NCI-H1694 (cell line): ENCODE results near the gene CABCOCO1.
"Not testable (repeated sequence)": the region's sequence is repeated elsewhere in the genome, so short reads cannot be mapped to it uniquely, and the experiment has no call there.

ENCODE experiments used
- DNase-seq: peaks from one replicate; lab custom pipeline; 2025; lab: John Stamatoyannopoulos, UW

Gene CABCOCO1

DNA sequence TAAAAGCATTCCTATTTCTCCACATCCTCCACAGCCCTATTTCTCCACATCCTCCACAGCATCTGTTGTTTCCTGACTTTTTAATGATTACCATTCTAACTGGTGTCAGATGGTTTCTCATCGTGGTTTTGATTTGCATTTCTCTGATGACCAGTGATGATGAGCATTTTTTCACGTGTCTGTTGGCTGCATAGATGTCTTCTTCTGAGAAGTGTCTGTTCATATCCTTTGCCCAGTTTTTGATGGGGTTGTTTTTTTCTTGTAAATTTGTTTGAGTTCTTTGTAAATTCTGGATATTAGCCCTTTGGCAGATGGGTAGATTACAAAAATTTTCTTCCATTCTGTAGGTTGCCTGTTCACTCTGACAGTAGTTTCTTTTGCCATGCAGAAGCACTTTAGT, 49.4 kb downstream of the CABCOCO1 start:
- not testable (repeated sequence) for DNase-seq

DNA sequence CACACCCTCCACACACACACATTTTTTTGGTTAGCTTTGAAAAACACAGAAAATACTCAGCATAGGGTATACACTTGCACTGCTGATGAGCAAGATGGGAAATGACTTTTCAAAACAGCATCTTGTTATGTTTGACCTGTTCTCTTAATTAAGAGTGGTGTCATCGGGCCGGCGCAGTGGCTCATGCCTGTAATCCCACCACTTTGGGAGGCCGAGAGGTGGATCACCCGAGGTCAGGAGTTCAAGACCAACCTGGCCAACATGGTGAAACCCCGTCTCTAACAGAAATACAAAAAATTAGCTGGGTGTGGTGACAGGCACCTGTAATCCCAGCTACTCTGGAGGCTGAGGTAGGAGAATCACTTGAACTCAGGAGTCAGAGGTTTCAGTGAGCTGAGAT, 56.7 kb downstream of the CABCOCO1 start:
- not testable (repeated sequence) for DNase-seq

DNA sequence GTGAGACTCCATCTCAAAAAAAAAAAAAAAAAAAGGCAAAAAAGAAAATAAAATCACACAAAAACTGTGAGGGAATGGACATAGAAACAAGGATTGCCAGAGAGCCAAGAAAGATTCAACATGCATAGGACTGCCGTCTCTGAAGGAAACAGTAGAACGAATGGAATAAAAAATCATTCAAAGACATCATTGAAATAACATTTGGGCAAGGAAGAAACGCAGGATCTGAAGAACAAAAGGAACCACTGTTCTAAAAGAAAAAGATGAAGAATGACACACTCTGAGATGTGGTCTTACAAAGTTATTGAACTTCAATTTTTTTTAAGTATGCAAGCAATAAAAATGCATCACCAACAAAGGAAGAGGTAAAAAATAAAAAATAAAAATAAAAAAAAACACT, 57.2 kb downstream of the CABCOCO1 start:
- no peak for DNase-seq

DNA sequence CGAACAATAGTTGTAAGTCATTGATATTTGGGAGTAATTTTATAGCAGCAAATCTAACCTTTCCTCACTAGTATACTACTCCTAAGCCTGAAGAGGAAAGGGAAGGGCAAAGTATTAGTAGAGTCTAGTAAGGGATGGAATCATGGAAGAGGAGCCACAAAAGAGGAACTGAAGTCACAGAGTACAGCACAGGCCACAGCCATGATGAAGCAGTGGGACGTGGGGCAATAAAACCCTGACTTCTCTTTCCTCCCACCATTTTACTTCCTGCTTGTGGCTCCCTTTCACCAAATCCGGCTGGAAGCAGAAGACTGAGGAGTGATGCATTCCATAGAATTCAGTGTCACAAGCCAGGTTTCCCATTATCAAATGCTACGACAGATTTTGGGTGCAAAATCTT, 58.7 kb downstream of the CABCOCO1 start:
- DNase-seq: no peak

DNA sequence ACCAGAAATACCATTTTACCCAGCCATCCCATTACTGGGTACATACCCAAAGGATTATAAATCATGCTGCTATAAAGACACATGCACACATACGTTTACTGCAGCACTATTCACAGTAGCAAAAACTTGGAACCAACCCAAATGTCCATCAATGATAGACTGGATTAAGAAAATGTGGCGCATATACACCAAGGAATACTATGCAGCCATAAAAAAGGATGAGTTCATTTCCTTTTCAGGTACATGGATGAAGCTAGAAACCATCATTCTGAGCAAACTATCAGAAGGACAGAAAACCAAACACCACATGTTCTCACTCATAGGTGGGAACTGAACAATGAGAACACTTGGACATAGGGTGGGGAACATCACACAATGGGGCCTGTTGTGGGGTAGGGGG, 62.5 kb downstream of the CABCOCO1 start:
- not testable (repeated sequence) for DNase-seq

DNA sequence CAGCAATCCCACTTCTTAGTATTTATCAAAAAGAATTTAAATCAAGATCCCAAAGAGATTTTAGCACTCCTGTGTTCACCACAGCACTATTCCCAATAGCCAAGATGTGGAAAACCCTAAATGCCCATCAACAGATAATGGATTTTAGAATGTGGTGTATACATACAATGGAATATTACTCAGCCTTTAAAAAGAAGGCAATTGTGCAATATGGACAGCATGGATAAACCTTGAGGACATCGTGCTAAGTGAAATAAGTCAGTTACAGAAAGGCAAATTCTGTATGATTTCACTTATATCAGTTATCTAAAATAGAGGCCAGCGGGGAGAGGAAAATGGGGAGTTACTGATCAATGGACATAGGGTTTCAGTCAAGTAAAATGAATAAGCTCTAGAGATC, 66.9 kb downstream of the CABCOCO1 start:
- no peak for DNase-seq

DNA sequence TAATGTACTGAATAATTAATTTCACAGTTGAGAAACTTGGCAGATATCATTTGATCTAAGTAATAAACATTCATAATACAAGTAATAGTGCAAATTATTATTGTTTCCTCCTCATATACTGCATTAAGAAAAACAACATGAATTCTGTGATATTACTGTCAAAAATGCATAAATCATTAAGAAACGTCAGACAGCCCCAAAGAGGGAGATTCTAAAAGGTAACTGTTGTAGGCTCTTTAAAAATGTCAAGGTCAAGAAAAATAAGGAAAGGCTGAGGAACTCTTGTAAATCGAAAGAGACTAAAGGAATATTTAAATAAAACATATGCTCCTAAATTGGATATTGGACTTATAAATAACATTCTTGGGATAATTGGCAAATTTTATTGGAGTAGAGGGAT, 67.9 kb downstream of the CABCOCO1 start:
- no peak for DNase-seq

DNA sequence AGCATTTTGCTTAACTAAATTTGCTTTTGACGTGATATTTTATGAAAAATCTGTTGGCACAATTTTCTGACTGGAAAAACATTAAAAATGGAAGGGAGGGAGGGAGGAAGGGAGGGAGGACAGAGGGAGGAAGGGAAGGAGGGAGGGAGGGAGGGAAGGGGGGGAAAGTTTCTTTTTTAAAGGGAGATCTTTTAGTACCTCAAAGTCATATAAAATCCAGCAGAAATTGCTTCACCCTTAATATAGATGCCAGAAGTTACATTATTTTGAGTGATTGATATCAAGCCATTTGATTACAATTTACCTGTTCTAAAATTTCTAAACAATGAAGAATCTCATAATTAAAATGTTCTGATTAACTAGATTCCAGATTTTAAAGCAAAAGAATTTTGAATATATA, 68.9 kb downstream of the CABCOCO1 start:
- DNase-seq: no peak

DNA sequence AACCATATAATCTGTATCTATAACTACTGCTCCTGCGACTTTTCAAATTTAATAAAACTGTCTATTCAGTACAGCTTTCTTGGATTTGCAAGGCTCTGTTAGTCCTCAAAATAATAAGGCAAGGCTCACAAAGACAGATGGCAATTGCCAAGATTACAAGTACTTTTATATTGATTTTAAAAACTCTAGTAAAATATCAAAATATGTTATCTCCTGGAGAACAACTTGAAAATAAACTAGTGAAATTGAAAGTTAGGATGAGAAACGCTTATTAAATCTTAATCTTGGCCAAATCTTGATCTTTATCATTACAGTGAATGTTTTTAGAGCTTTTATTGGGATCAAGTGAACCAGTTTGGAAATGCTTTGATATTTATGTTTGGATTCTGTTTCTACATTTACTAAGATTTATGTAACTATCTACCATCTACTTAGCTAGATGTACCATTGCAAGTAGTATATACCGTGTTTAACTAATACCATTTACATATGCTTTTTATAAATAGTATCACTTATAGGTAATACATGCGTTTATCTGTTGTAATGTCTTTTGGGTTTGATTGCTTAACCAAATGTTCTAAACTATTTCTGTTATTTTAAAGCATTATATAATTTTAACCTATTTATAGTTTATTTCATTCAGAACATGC, 70.0 kb downstream of the CABCOCO1 start:
- DNase-seq: no peak

DNA sequence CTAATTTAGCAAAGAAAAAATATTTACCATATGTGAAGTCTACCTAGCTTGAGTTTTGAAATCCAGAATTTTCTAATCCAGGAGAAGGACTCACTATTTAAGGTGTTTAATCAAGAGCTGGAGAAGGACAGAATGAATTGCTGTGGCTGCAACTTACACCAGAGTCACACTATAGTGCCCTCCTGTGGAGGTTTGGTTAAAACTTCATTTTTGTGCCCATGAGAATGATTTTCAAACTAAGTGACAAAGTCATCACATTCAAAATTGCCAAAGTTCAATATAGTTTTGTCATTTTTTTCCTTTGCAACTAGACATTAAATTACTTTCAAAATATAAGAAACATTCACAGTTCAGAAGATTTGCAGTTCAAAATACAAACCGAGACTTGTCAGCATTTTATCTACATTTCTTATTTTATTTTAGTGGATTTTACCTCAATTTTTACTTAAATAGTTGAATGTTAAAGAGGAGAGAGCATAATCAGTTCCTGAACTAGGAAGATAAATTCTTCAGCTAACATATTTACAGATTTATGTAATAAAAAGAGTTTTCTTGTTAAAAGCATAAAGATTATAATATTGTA, 70.7 kb downstream of the CABCOCO1 start:
- DNase-seq: peak; percentile 36

DNA sequence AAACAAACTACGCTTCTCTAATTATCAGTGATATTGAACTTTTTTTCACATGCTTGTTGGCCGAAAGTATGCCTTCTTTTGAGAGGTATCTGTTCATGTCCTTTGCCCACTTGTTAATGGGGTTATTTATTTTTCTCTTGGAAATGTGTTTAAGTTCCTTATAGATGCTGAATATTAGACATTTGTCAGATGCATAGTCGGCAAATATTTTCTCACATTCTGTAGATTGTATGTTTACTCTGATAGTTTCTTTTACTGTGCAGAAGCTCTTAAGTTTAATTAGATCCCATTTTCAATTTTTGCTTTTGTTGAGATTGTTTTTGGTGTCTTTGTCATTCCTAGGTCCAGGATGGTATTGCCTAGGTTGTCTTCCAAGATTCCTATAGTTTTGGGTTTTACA, 73.2 kb downstream of the CABCOCO1 start:
- DNase-seq: no peak

DNA sequence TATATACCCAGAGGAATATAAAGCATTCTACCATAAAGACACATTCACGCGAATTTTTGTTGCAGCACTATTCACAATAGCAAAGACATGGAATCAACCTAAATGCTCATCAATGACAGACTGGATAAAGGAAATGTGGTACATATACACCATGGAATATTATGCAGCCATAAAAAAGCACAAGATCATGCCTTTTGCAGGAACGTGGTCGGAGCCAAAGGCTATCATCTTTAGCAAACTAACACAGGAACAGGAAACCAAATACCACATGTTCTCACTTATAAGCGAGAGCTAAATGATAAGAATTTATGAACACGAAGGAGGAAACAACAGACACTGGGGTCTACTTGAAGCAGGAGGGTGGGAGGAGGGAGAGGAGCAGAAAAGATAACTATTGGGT, 74.7 kb downstream of the CABCOCO1 start:
- DNase-seq: not testable (repeated sequence)

DNA sequence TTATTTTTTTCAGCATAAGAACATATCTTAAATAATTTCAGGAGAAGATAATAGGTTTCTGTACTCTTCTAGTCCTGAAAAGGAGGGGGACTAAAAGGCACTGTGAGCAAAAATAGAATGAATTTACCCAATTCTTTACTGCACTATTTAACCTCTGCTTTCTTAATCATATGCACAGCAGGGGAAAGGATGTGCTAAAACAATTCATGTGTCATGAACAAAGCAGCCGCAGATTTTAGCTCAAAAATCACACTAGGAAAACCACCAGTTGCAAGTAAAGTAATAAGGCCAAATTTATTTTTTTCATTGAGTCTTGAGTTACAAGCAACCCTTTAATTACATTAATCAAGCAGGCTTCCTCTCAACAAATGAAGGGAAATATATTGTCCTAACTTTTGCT, 80.1 kb downstream of the CABCOCO1 start:
- DNase-seq: no peak

DNA sequence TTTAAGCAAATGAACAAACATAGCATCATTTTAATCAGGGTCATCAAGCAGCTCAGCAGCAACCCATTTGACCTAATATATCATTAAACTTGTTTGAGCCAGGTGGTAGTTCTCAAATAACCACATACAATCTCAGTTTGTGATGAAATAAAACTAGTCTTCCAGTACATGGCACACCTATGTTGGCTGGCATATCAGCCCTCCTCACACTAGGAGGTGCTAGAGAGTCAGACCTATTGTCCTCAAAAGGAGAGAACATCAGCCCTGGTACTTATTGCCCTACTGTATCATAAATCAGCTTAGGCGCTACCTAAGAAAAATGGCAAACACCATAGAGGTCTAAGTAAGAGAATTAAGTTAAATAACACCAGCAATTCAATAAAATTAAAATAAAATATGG, 81.7 kb downstream of the CABCOCO1 start:
- DNase-seq: no peak

DNA sequence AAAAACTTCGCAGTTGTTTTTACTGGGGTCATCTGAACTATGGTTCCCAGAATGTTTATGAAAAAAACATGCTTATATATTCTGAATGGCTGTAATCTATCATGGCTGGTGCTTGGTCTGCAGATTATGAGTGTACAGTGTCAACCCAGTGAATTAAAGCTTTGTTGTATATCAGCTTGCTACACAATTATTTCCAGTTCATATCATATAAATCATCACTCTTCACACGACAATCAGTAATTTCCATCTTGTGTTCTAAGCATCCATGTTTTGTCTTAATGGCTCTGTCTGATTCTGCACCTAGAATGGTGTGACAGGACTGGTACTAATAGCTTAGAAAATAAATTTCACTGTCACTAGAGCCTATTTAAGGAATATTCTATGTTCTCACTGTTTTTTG, 83.6 kb downstream of the CABCOCO1 start:
- DNase-seq: no peak

DNA sequence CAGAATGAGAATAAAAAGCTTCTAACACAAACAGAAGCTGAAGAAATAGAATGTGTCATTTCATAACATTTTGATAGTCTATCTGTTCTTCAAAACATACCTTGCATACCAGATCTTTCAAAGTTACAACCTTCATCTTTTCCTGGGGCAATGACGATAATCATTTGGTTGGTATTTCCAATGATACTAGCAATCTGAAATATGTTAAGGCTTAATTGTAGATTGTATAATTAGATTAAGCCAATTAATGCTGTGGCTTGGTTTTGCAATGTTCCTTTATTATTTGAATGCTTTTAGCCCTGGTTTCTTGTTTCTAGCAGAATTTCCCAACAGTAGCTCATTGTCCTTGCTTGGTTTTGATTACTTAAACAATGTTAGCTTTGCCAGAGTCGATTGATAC, 84.6 kb downstream of the CABCOCO1 start:
- DNase-seq: no peak

DNA sequence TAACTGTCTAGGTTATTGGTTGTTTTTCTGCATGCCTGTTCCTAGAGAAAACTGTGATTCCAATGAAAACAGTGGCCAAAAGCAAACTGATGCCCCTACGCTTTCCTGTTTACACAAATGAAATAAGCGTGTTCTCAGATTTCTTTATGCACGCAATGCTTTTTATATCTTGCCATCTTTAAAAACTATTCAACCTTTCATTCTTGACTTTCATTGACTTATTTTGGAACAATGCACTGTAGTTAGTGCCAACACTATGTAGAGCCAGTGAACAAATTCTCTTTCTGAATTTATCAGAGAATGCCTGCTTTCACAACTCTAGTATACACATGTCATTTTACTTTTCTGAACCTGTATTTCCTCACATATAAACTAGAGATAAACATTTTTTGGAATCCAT, 86.6 kb downstream of the CABCOCO1 start:
- no peak for DNase-seq

DNA sequence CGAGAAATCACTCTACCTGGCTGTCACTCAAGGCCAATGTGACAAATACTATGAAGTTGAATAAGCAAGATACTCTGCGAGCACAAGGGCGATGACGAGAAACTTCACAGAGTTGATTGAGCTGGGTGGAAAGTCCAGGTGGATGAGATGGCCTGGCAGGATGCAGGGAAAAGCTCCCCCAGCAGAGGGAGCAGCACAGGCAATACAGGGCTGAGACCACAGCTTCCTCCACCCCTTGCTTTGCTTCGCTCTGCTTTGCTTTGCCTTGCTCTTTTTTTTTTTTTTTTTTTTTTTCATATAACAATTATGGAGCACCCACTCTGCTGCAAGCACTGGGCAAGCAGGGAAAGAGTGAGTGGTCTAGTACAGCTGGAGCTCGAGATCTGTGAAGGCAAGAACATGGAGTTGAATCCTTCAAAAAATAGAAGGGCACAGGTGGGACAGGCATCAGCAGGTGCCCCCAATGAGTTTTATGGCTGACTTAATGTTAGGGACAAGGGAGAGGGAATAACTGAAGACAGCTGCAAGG, 88.3 kb downstream of the CABCOCO1 start:
- peak; percentile 36 for DNase-seq

DNA sequence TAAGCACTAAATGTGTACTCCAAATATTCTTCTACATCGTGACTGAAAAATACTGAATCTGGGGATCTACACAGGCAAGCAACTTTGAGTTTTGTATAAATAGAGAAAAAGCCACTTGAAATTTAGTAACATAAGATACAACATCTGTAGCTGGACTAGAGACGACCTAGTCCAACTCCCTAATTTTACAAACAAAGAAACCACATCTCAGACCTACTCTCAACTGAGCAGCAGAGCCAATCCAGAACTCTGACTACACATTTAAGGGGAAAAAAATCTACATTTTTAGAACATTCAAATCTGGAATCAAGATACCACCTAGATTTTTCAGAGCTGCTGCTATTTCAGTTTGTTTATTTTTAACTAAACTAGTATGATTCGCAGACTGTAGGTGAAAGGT, 88.9 kb downstream of the CABCOCO1 start:
- DNase-seq: no peak

DNA sequence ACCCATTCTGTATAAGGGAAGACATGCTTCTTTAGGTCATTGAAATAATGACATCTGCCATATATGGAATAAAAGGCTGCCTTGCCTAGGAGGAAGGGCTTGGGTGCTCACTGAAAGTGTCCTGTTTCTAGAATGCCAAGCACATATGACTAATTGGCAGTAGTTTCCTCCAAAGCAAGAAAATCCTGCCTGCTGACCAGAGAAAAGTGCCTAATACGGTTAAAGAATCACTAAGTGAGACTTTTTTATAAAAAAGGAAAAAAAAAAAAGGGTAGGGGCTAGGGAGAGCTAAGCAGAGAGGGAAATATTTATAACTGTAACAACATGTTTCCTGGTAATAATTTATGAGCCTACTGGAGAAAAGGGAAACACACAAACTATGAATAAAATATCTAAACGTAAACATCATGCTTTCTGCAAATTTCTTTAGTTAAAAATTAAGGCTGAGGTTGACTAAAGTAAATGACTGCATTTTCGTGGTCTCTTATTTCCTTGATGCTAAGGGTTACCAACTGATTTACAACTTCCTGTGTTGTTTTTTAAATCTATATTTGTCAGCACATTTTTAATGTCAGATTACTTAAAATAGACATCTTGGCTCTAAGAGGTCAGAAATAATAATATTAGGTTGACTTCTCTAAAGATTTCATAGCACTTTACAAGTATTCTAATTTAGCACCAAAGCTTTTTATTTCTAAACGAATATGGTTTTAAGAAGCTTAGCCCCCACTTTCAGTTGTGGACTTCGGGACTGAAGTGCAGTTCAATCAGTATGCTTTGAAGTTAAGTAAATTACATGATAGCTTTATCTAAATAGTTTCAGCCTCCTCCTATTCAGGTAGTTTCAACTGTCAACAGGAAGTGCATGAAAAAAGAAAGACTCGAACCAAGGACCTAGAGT, 89.6 kb downstream of the CABCOCO1 start:
- no peak for DNase-seq

DNA sequence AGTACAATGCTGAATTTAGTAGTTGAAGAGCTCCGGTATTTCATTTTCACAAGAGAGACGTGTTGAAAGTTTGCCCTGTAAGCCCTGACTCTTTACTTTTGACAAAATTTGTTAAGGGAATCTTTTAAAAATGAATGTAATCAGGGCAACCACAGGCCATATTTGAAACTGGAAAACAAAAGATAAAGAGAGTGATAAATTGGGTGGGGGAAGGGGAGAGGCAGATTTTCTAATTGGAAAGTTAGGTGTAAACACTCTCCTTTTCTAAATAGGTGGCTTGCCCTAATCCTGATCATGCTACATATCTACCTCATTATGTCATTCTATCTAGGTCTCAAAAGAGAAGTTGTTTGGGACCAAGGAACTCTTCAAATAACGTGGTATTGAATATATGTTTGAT, 90.7 kb downstream of the CABCOCO1 start:
- no peak for DNase-seq

DNA sequence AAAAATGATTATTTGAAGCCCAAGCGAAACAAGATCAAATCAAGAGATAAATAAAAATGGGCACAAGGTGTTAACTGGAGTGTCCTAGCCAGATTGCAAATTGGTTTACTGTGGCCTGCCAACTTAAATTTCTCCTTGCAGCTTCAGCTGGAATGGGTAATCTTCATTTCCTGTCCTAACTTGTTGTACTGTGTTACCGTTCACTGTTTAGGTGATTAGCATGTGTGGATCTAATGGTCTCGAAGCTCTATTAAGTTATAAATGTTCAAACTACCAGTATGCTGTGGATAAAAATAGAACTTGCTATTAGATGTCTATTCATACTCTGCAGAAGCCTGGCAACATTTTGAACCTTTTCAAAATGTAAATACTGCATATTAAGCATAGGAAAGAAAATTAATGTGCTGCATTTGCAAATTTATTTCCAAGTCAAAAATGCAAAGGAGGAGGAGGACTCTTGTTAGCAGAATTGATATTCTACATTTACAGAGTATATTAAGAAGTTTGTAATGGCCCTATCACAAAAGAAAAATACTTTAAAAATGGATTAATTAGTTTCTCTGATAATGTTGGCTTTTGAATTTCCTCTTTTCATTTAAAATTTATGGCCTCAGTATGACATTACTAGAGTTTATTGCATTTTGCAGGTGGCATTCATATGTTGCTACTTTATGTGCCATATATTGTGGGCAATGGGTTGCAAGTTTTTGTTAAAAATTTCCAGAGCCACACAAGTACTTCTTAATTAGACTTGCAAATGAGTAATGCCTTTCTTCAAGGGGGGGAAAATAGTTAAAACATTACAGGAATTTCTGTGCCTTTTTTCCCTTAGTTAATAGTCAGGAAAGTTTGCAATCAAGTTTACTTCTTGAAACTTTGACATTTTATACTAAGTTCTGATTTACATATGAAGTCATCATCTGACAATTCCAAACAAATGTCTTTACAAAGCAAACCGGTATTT, 92.1 kb downstream of the CABCOCO1 start:
- no peak for DNase-seq
